ENCODE data around the gene PRR30.

DNA sequence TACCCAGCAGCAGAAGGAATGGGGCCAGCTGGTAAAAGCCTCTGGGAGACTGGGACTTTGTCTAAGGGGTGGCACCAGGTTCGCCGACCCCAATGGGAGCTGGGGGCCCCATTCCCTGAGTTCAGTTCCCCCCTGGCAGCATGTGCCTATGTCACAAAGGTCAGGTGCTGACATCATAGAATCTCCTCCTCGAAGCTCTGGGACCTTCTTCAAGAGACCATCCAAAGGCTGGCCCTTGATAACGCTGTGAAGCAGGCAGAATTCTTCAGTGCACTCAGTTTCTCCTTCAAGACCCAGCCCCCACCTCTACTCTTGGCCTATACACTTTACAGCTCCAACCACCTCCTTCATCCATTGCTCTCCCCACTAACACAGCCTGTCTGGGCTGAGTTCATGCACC is at the start of gene PRR30:
- TF ChIP-seq, protein P1, sequence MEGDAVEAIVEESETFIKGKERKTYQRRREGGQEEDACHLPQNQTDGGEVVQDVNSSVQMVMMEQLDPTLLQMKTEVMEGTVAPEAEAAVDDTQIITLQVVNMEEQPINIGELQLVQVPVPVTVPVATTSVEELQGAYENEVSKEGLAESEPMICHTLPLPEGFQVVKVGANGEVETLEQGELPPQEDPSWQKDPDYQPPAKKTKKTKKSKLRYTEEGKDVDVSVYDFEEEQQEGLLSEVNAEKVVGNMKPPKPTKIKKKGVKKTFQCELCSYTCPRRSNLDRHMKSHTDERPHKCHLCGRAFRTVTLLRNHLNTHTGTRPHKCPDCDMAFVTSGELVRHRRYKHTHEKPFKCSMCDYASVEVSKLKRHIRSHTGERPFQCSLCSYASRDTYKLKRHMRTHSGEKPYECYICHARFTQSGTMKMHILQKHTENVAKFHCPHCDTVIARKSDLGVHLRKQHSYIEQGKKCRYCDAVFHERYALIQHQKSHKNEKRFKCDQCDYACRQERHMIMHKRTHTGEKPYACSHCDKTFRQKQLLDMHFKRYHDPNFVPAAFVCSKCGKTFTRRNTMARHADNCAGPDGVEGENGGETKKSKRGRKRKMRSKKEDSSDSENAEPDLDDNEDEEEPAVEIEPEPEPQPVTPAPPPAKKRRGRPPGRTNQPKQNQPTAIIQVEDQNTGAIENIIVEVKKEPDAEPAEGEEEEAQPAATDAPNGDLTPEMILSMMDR (IDR thresholded peaks at IDR 0.05) = no peak
- TF ChIP-seq POLR2AphosphoS5 (IDR thresholded peaks at IDR 0.05) (no peak), POLR2A (IDR thresholded peaks at IDR 0.05) (no peak)

Measured in stomach (tissue), 4 donors.